ENCODE data around the gene VWDE. TPM values are rescaled to one million over a fixed set of nuclear protein-coding genes. Genes with fewer than 3 reads are reported as not detected.
"Not testable (repeated sequence)": the region's sequence is repeated elsewhere in the genome, so short reads cannot be mapped to it uniquely, and the experiment has no call there.

VWDE gene
- total RNA-seq, 2 donors from 2014 or later: 2.7 to 3.2 TPM

DNA sequence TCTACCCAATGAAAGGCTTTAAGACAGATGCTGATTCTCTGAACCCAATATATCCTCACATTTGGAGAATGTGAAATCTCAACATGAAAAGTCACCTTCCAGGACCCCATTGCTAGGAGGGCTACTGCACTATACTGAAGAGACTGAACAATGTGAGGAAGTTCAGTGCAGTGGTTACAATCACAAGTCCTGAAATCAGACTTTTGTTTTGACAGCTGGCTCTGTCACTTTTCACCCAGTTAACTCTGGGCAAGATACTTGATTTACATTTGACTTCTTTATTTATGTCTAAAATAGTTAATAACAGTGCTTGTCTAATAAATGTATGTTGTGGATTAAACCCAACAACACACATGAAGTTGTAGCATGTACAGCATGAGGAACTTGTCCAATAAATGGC is 14.8 kb upstream of the VWDE start:
- Histone ChIP-seq H3K4me3 (no peak overlapping the region), H3K4me1 (replicated peaks) (no peaks in the 10 kb centered on the region), H3K36me3 (no peaks in the 10 kb centered on the region), H3K27ac (no peak overlapping the region), H3K27me3 (replicated peaks; ENCODE audit: insufficient read depth) (no peaks in the 10 kb centered on the region), H3K9me3 (no peaks in the 10 kb centered on the region)
- TF ChIP-seq POLR2A (IDR thresholded peaks at IDR 0.05) (no peak), POLR2AphosphoS5 (IDR thresholded peaks at IDR 0.05) (no peak)
- TF ChIP-seq, protein P1, sequence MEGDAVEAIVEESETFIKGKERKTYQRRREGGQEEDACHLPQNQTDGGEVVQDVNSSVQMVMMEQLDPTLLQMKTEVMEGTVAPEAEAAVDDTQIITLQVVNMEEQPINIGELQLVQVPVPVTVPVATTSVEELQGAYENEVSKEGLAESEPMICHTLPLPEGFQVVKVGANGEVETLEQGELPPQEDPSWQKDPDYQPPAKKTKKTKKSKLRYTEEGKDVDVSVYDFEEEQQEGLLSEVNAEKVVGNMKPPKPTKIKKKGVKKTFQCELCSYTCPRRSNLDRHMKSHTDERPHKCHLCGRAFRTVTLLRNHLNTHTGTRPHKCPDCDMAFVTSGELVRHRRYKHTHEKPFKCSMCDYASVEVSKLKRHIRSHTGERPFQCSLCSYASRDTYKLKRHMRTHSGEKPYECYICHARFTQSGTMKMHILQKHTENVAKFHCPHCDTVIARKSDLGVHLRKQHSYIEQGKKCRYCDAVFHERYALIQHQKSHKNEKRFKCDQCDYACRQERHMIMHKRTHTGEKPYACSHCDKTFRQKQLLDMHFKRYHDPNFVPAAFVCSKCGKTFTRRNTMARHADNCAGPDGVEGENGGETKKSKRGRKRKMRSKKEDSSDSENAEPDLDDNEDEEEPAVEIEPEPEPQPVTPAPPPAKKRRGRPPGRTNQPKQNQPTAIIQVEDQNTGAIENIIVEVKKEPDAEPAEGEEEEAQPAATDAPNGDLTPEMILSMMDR (IDR thresholded peaks at IDR 0.05): no peak
- intact Hi-C loops (cut with DNase I): no loop called here
- DNase-seq (ENCODE audit: low spot score): no peak

DNA sequence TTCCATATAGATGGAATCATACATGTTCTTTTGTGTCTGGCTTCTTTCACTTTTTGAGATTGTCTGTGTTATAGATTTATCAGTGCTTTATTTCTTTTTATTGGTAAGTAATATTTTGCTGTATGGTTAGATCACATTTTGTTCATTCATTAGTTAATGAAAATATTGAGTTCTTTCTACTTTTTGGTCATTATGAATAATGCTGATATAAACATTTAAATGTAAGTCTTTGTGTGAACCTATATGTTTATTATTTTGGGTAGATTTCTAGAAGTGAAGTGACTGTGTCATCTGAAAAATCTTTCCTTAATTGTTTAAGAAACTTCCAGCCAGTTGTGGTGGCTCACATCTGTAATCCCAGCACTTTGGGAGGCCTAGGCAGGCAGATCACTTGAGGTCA is 11.4 kb upstream of the VWDE start:
- no peaks in the 10 kb centered on the region for H3K27me3 ChIP-seq (replicated peaks; ENCODE audit: insufficient read depth)

DNA sequence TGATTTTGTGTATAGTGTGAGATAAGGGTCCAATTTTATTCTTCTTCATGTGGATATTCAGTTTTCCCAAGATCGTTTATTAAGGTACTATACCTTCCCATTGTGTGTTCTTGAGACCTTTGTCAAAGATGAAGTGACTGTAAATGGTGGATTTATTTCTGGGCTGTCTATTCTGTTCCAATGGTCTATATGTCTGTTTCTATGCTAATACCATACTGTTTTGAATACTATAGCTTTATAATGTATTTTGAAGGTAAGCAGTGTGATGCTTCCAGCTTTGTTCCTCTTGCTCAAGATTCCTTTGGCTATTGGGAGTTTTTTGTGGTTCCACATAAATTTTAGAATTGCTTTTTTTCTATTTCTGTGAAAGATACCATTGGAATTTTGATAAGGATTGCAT is 8.7 kb upstream of the VWDE start:
- no peak for DNase-seq (ENCODE audit: low spot score)
- TF ChIP-seq POLR2AphosphoS5 (IDR thresholded peaks at IDR 0.05) (no peak), POLR2A (IDR thresholded peaks at IDR 0.05) (no peak)
- TF ChIP-seq, protein P1 (IDR thresholded peaks at IDR 0.05): no peak
- no peaks in the 10 kb centered on the region for H3K36me3 ChIP-seq
- intact Hi-C loops (cut with DNase I): no loop called here
- H3K4me3 ChIP-seq: no peak overlapping the region
- H3K9me3 ChIP-seq: no peaks in the 10 kb centered on the region
- no peaks in the 10 kb centered on the region for H3K27me3 ChIP-seq (replicated peaks; ENCODE audit: insufficient read depth)
- H3K4me1 ChIP-seq (replicated peaks): no peaks in the 10 kb centered on the region
- H3K27ac ChIP-seq: no peak overlapping the region
- 92% methylated on average over 1 of the region's 1 CpG for WGBS

More for the DNA sequence above, 11.4 kb upstream of the VWDE start:
- TF ChIP-seq POLR2AphosphoS5 (IDR thresholded peaks at IDR 0.05): no peak
- H3K4me1 ChIP-seq (replicated peaks): no peaks in the 10 kb centered on the region
- intact Hi-C loops (cut with DNase I): no loop called here
- no peak for DNase-seq (ENCODE audit: low spot score)
- H3K27ac ChIP-seq: no peak overlapping the region
- H3K9me3 ChIP-seq: no peaks in the 10 kb centered on the region
- H3K4me3 ChIP-seq: no peak overlapping the region
- H3K36me3 ChIP-seq: no peaks in the 10 kb centered on the region

DNA sequence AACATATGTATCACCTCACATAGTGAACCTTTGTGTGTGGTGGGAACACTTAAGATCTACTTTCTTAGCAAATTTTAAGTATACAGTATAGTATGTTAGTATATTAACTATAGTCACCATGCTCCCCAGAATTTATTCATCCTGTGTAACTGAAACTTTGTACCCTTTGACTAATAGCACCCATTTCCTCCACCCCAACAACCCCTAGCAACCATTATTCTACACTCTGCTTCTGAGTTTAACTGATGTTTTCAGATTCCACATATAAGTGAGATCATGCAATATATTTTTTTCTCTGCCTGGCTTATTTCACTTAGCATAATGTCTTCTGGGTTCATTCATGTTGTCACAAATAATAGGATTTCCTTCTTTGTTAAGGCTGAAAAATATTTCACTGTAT is 6.9 kb upstream of the VWDE start:
- TF ChIP-seq POLR2A (IDR thresholded peaks at IDR 0.05): no peak
- TF ChIP-seq POLR2AphosphoS5 (IDR thresholded peaks at IDR 0.05): no peak
- TF ChIP-seq, protein P1 (IDR thresholded peaks at IDR 0.05): no peak
- H3K27me3 ChIP-seq (replicated peaks; ENCODE audit: insufficient read depth): no peaks in the 10 kb centered on the region
- no peaks in the 10 kb centered on the region for H3K4me1 ChIP-seq (replicated peaks)
- H3K4me3 ChIP-seq: no peak overlapping the region
- no peaks in the 10 kb centered on the region for H3K9me3 ChIP-seq
- intact Hi-C loops (cut with DNase I): no loop called here
- no peaks in the 10 kb centered on the region for H3K36me3 ChIP-seq
- no peak for DNase-seq (ENCODE audit: low spot score)
- H3K27ac ChIP-seq: no peak overlapping the region

DNA sequence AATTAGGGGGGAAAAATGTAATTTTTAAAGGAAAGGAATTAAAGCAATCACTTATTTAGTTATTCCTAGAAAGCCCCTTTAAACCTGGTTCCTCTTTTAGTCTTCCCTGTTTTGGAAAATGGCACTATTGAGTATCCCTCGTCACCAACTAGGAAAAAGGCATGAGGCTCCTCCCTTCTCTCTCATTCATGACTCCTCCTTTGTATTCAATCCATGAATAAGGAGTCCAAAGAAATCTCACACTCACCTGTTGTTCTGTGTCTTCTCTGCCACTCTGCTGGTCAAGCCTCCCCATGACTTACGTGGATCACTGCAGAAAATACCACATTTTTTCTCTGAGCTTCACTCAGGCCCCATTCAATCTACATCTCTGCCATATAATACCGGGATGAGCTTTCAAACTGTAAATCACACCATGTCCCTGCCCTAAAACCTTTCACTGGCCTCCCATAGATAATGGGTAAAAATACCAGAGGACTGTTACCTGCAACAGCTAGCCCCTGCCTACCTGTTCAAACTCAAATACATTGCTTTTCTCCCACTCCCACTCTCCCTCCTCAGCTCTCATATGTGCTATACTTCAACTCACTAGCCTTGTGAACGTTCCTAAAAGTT is 5.5 kb upstream of the VWDE start:
- WGBS: 73% methylated on average over 4 of the region's 4 CpGs
- TF ChIP-seq POLR2A (IDR thresholded peaks at IDR 0.05) (no peak), POLR2AphosphoS5 (IDR thresholded peaks at IDR 0.05) (no peak)
- TF ChIP-seq, protein P1 (IDR thresholded peaks at IDR 0.05): no peak
- H3K36me3 ChIP-seq: no peaks in the 10 kb centered on the region
- H3K27me3 ChIP-seq (replicated peaks; ENCODE audit: insufficient read depth): no peaks in the 10 kb centered on the region
- intact Hi-C loops (cut with DNase I): no loop called here
- no peak for DNase-seq (ENCODE audit: low spot score)
- no peak overlapping the region for H3K27ac ChIP-seq
- no peak overlapping the region for H3K4me3 ChIP-seq
- H3K9me3 ChIP-seq: no peaks in the 10 kb centered on the region
- no peaks in the 10 kb centered on the region for H3K4me1 ChIP-seq (replicated peaks)

DNA sequence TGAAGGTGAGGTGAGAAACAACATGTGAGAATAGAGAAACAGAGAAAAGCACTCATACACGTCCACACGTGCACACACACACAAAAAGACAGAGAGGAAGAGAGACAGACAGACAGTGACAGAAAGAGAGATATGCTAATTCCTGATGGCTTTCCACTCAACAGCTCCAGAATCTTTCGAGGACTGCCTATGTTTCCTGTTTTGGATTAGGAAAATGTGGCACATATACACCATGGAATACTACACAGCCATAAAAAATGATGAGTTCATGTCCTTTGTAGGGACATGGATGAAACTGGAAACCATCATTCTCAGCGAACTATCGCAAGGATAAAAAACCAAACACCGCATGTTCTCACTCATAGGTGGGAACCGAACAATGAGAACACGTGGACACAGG is 4.0 kb upstream of the VWDE start:
- H3K4me3 ChIP-seq; H3K27ac ChIP-seq; DNase-seq (ENCODE audit: low spot score); H3K36me3 ChIP-seq; H3K27me3 ChIP-seq (replicated peaks; ENCODE audit: insufficient read depth); H3K9me3 ChIP-seq; H3K4me1 ChIP-seq (replicated peaks); intact Hi-C loops (cut with DNase I): not testable (repeated sequence)
- WGBS: 94% methylated on average over 8 of the region's 8 CpGs
